Cortex of kidney (tissue), 1 donor: ENCODE results near the gene PRXL2B.

Experiments used
- DNase-seq: peaks from one replicate; lab custom pipeline; 2025; lab: John Stamatoyannopoulos, UW

Gene PRXL2B

GRCh38 chr1:2597441-2598328, 11.1 kb downstream of the PRXL2B start:
- DNase-seq, result no peak

GRCh38 chr1:2598329-2598931, 11.9 kb downstream of the PRXL2B start:
- DNase-seq, result no peak

GRCh38 chr1:2601721-2602303, 15.2 kb downstream of the PRXL2B start:
- no peak for DNase-seq

GRCh38 chr1:2602311-2602835, 15.8 kb downstream of the PRXL2B start:
- DNase-seq, result no peak

- DNase-seq, result no peak
Measured at GRCh38 chr1:2602866-2603520, 16.4 kb downstream of the PRXL2B start.

GRCh38 chr1:2603521-2604155, 17.1 kb downstream of the PRXL2B start:
- DNase-seq, result no peak

GRCh38 chr1:2604156-2604843, 17.7 kb downstream of the PRXL2B start:
- DNase-seq, result no peak

GRCh38 chr1:2604844-2605508, 18.4 kb downstream of the PRXL2B start:
- no peak for DNase-seq

- DNase-seq, result no peak
Measured at GRCh38 chr1:2605509-2606395, 19.2 kb downstream of the PRXL2B start.

- no peak for DNase-seq
Measured at GRCh38 chr1:2606396-2606880, 19.9 kb downstream of the PRXL2B start.

GRCh38 chr1:2606881-2607621, 20.5 kb downstream of the PRXL2B start:
- no peak for DNase-seq

GRCh38 chr1:2607641-2608091, 21.1 kb downstream of the PRXL2B start:
- no peak for DNase-seq

- no peak for DNase-seq
Measured at GRCh38 chr1:2609319-2610035, 22.9 kb downstream of the PRXL2B start.

GRCh38 chr1:2610036-2610959, 23.7 kb downstream of the PRXL2B start:
- DNase-seq, result no peak

- no peak for DNase-seq
Measured at GRCh38 chr1:2611031-2611501, 24.5 kb downstream of the PRXL2B start.

GRCh38 chr1:2611621-2612437, 25.3 kb downstream of the PRXL2B start:
- DNase-seq, result no peak
